GM19455 (cell line): ENCODE results near the gene LAMC1.

Experiments
- ATAC-seq: cut with Tn5 transposase; IDR thresholded peaks from one replicate; pipeline ENCODE4 v1.9.1; 2021; ENCODE audit not compliant: unreplicated experiment

Gene LAMC1

GRCh38 chr1:183185941-183186490, 162.8 kb downstream of the LAMC1 start, which contains the start of gene LAMC2:
Gene LAMC2, plus strand, starts transcription at chr1:183186264. Its CDS starts 89 bp downstream, at chr1:183186353.
- no peak for ATAC-seq

- no peak for ATAC-seq
Observed at GRCh38 chr1:183186841-183187240, 163.6 kb downstream of the LAMC1 start.

GRCh38 chr1:183188240-183188639, 165.0 kb downstream of the LAMC1 start:
- no peak for ATAC-seq

GRCh38 chr1:183191833-183192232, 168.6 kb downstream of the LAMC1 start:
- no peak for ATAC-seq

GRCh38 chr1:183193963-183194525, 170.8 kb downstream of the LAMC1 start:
- ATAC-seq = no peak

- ATAC-seq = peak; percentile 91
Observed at GRCh38 chr1:183194527-183195141, 171.4 kb downstream of the LAMC1 start.

GRCh38 chr1:183195142-183195574, 171.9 kb downstream of the LAMC1 start:
- peak; percentile 47 for ATAC-seq
